ENCODE measurements around the gene NEUROG2. TPM values are rescaled to one million over a fixed set of nuclear protein-coding genes. Genes with fewer than 3 reads are reported as not detected.
A peak's percentile ranks its signal among the peaks of the same experiment; 100 is the strongest.
"Not testable (repeated sequence)": the region's sequence is repeated elsewhere in the genome, so short reads cannot be mapped to it uniquely, and the experiment has no call there.

Gene NEUROG2
- total RNA-seq, 2 donors from 2014 or later = not detected

DNA sequence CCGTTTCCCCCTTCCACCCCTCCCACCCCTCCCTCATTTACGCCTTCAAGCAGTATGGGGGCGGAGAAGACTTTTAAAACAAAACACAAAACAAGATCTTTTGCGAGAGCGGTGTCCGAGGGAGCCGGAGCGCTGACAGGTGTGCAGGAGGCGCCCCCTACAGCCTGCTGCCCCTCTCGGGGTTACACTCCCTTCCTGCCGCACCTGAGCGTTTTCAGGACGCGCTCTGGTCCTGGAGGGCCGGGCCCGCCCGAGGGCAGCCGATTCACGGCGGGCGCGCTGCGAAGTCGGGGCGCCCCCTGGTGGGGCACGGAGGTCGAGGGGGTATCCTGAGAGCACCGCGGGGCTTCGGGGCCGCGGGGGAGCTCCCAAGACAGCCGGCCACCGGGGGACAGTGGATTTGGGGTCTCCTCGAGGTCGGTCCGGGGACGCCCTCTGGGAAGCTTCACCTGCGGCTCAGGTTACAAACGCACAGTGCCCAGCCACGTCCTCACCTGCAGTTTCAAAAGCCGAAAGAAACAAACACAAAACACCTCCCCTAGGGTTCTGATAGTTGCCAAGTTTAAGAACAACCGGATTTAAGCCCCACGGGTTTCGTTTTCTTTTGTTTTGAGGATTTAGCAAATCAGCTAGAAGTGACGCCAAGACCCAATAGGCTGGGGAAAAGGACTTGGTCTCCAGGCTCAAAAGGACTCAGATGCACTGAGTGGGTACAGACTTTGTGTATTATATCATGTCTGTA is 8.0 kb upstream of the NEUROG2 start:
- DNase-seq = peak; percentile 73
- Histone ChIP-seq H3K9ac (ENCODE audit: low read depth in 2 of 2, low read length in 2 of 2) (no peak overlapping the region), H3K27ac (no peak overlapping the region), H3K36me3 (no peaks in the 10 kb centered on the region), H3K9me3 (no peaks in the 10 kb centered on the region), H3K4me3 (peak overlapping the region; percentile 27), H3K4me1 (peaks cover 4% of the 10 kb centered on the region), H3K27me3 (peaks cover 46% of the 10 kb centered on the region)
- intact Hi-C loops (cut with DNase I) = loop anchor here (10.0 kb wide), 2 partner anchors 199 to 419 kb away; no protein-coding TSS in a partner anchor
- TF ChIP-seq, protein P1, sequence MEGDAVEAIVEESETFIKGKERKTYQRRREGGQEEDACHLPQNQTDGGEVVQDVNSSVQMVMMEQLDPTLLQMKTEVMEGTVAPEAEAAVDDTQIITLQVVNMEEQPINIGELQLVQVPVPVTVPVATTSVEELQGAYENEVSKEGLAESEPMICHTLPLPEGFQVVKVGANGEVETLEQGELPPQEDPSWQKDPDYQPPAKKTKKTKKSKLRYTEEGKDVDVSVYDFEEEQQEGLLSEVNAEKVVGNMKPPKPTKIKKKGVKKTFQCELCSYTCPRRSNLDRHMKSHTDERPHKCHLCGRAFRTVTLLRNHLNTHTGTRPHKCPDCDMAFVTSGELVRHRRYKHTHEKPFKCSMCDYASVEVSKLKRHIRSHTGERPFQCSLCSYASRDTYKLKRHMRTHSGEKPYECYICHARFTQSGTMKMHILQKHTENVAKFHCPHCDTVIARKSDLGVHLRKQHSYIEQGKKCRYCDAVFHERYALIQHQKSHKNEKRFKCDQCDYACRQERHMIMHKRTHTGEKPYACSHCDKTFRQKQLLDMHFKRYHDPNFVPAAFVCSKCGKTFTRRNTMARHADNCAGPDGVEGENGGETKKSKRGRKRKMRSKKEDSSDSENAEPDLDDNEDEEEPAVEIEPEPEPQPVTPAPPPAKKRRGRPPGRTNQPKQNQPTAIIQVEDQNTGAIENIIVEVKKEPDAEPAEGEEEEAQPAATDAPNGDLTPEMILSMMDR (IDR thresholded peaks at IDR 0.05) = peak; percentile 74

DNA sequence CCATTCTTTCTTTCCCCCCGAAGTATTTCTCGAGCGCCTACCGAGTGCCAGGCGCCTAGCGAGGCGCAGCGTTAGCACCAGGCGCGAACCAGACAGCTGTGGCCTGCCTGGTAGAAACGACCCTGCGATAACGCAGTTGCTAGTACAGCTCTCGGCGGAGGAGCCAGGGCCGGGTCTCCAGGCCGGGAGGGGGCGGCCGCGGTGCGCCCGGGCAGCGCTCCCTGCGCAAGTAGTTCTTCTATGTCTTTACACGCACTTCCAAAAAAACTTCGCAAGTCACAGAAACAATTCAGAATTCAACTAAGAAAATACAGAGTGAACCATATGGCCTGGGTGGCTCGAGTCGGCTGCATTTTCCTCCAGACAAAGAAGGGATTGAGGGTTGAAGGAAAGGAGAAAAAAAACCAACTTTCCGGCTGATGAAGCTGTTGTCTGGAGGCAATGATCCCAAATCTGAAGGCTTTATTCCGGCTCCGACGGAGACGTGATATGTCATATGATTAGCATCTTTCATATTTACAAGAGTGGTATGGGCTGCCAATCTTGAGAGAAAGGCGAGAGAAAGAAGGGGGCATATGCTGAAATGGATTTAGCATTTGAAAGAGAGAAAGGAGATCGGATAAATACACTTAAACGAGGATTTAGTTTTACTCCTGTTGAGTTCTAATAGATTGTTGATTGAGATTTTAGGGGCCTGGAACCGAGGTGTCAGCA is 7.2 kb upstream of the NEUROG2 start:
- TF ChIP-seq, protein P1 (IDR thresholded peaks at IDR 0.05) = no peak
- no peak for DNase-seq
- Histone ChIP-seq H3K27ac (no peak overlapping the region), H3K9me3 (no peaks in the 10 kb centered on the region), H3K27me3 (peaks cover 53% of the 10 kb centered on the region), H3K4me1 (peaks cover 4% of the 10 kb centered on the region), H3K9ac (ENCODE audit: low read depth in 2 of 2, low read length in 2 of 2) (peak overlapping the region in 1 of 2 donors; percentile 20), H3K4me3 (peak overlapping the region; percentile 27), H3K36me3 (no peaks in the 10 kb centered on the region)
- intact Hi-C loops (cut with DNase I) = loop anchor here (10.0 kb wide), 2 partner anchors 198 to 418 kb away; no protein-coding TSS in a partner anchor

DNA sequence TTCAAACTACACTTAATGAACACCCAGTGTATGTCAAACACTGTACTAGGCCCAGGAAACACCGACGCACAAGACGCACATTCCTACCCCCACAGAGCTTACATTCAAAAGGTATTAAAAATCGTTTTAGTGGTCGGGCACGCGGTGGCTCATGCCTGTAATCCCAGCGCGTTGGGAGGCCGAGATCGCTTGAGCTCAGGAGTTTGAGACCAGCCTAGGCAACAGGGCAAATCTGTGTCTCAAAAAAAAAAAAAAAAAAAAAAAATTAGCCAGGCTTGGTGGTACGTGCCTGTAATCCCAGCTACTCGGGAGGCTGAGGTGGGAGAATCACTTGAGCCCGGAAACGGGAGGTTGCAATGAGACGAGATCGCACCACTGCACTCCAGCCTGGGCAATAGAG is 6.5 kb upstream of the NEUROG2 start:
- H3K9me3 ChIP-seq; H3K36me3 ChIP-seq; H3K9ac ChIP-seq (ENCODE audit: low read depth in 2 of 2, low read length in 2 of 2); H3K27ac ChIP-seq; DNase-seq; H3K4me1 ChIP-seq; H3K4me3 ChIP-seq: not testable (repeated sequence)
- peaks cover 60% of the 10 kb centered on the region for H3K27me3 ChIP-seq
- intact Hi-C loops (cut with DNase I) = loop anchor here (10.0 kb wide), 2 partner anchors 198 to 418 kb away; no protein-coding TSS in a partner anchor

DNA sequence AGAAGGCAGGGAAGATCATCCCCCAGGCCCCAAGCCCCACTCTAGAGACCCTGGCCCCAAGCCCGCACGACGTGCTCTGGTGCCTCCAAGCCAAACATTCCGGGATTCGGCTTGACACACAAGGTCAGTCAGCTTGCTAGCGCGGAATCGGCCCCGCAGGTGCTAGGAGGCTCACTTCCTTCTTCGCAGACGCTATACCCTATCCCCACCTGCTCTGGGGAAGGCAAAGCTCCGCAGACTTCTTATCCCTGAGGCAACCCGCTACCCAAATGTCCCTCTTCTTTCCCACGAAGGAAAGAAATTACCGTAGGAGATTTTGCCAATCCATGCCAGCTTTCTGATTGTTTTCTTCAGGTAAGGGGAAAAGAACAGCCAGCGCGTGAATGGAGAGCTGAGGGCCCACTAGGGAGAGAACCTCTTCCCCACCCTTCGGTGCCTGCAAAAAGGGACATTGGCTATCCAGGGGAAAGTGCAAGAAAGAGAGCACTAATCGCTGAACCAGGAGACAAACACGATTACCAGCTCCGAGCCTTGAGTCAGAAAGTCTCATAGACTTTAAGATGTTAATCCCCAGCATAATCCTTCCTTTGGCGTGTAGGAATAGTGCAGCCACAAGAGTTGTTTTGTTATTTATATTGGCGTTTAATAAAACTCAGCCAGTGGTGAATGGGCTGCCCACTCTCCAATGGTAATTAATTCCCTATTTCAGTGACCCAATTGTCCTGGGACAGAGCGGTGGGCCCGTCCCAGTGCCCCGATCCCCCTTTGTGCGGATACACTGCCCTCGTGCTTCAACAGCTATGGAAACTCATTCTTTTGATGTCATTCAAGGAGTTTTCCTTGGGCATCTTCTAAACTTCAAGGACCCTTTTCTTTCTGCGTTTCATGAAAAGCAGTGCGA is 5.4 kb upstream of the NEUROG2 start:
- TF ChIP-seq, protein P1 (IDR thresholded peaks at IDR 0.05) = no peak
- intact Hi-C loops (cut with DNase I) = loop anchor here (10.0 kb wide), 2 partner anchors 197 to 417 kb away; no protein-coding TSS in a partner anchor
- H3K9ac ChIP-seq (ENCODE audit: low read depth in 2 of 2, low read length in 2 of 2) = no peak overlapping the region
- no peak overlapping the region for H3K27ac ChIP-seq
- peaks cover 70% of the 10 kb centered on the region for H3K27me3 ChIP-seq
- DNase-seq = no peak
- H3K9me3 ChIP-seq = no peaks in the 10 kb centered on the region
- H3K4me1 ChIP-seq = peaks cover 7% of the 10 kb centered on the region
- no peak overlapping the region for H3K4me3 ChIP-seq
- no peaks in the 10 kb centered on the region for H3K36me3 ChIP-seq

DNA sequence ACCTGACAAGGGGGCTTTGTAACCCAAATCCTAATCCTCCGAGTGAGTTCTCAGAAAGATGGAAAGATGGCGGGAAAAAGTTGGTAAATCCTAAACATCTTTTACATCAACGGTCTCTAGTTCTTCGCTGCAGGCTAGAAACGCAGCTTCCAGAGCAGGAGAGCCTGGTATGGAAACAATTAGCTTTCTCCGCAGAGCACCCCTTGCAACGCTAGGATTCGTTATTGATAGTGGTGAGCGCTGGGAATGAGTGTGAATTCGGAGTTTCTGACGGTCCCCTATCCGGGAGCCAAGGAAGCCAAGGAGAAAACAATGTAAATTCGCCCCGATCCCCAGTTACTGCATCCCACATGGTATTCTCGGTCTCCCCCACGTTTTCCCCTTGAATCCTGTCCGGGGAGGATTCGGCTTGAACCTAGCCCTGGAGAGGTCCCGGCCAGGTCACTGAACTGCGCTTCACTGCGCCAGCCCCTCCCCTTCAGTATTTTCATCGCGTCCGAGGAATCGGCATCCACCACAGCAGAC is 4.7 kb upstream of the NEUROG2 start:
- H3K27me3 ChIP-seq = peaks cover 78% of the 10 kb centered on the region
- H3K36me3 ChIP-seq = no peaks in the 10 kb centered on the region
- H3K9ac ChIP-seq (ENCODE audit: low read depth in 2 of 2, low read length in 2 of 2) = no peak overlapping the region
- DNase-seq = no peak
- no peak overlapping the region for H3K4me3 ChIP-seq
- no peak overlapping the region for H3K27ac ChIP-seq
- intact Hi-C loops (cut with DNase I) = loop anchor here (10.0 kb wide), 2 partner anchors 196 to 416 kb away; no protein-coding TSS in a partner anchor
- H3K9me3 ChIP-seq = no peaks in the 10 kb centered on the region
- TF ChIP-seq, protein P1 (IDR thresholded peaks at IDR 0.05) = no peak
- H3K4me1 ChIP-seq = peaks cover 14% of the 10 kb centered on the region

Measured in colonic mucosa (tissue), 4 donors.